H1 (cell line): ENCODE data around the gene NCAM1. TPM values are rescaled to one million over a fixed set of nuclear protein-coding genes. Genes with fewer than 3 reads are reported as not detected.

Experiments
- CTCF ChIA-PET: fragments of 300-600 bp; sonication (Branson Sonifier 250); formaldehyde crosslinking; loops from one replicate; lab custom pipeline; 2021; ENCODE audit not compliant: partially characterized antibody; lab: Charles Lee
- POLR2A ChIA-PET: fragments of 300-600 bp; sonication (Branson Sonifier 250); formaldehyde crosslinking; loops from one replicate; lab custom pipeline; 2021; ENCODE audit warnings: inconsistent platforms; ENCODE audit not compliant: partially characterized antibody; lab: Charles Lee
- DNase-seq, 2 experiments: peaks; one replicate each; pipeline versions ENCODE4 v3.0.0 to v3.0.0-alpha.2; 2010 to 2022; ENCODE audit warnings: low spot score in 2 of 2, low read depth in 1 of 2, mixed read lengths in 1 of 2
- FAIRE-seq: peaks from 2 replicates; lab custom pipeline; 2011; peaks lifted over from hg19 to GRCh38; lab: Jason Lieb, UNC
- H2AFZ ChIP-seq: 2 replicates; pipeline ENCODE4 v1.8.1; 2012; ENCODE audit warnings: low read length, inconsistent platforms
- H2AK5ac ChIP-seq: 2 replicates; pipeline ENCODE4 v1.6.1; 2013; ENCODE audit warnings: low read depth, low read length
- H2BK120ac ChIP-seq: replicated peaks from 2 replicates; pipeline ENCODE3; 2013; ENCODE audit warnings: low read depth, low read length, inconsistent platforms
- H2BK12ac ChIP-seq: 2 replicates; pipeline ENCODE4 v1.6.1; 2013; ENCODE audit warnings: low read depth, low read length
- H2BK15ac ChIP-seq: 2 replicates; pipeline ENCODE4 v1.6.1; 2013; ENCODE audit warnings: low read length
- H2BK20ac ChIP-seq: 2 replicates; pipeline ENCODE4 v1.6.1; 2013; ENCODE audit warnings: low read length
- H2BK5ac ChIP-seq: 2 replicates; pipeline ENCODE4 v1.6.1; 2013; ENCODE audit warnings: low read depth, low read length
- H3K14ac ChIP-seq: 2 replicates; pipeline ENCODE4 v1.6.1; 2013; ENCODE audit warnings: inconsistent platforms; ENCODE audit not compliant: insufficient read length
- H3K18ac ChIP-seq: 2 replicates; pipeline ENCODE4 v1.6.1; 2013; ENCODE audit warnings: low read length; ENCODE audit errors: extremely low read depth
- H3K23ac ChIP-seq: 2 replicates; pipeline ENCODE4 v1.6.1; 2013; ENCODE audit warnings: inconsistent platforms; ENCODE audit not compliant: insufficient read length
- H3K23me2 ChIP-seq: 2 replicates; pipeline ENCODE4 v1.6.1; 2013; ENCODE audit warnings: low read depth, low read length
- H3K27ac ChIP-seq: 2 replicates; pipeline ENCODE4 v1.6.1; 2011; ENCODE audit warnings: low read depth, low read length, inconsistent platforms
- H3K27me3 ChIP-seq, 4 experiments: replicated peaks in 1 of 4; 1 replicate in 1 of 4; 2 replicates in 3 of 4; pipeline versions ENCODE4 v1.6.1 to v1.8.1; 2011 to 2013; ENCODE audit warnings: low read length in 3 of 4, mild to moderate bottlenecking in 3 of 4, inconsistent platforms in 2 of 4, mixed read lengths in 2 of 4, moderate library complexity in 1 of 4; ENCODE audit not compliant: control insufficient read depth in 3 of 4, insufficient read depth in 3 of 4; ENCODE audit errors: extremely low read depth in 1 of 4
- H3K36me3 ChIP-seq, 4 experiments: 2 replicates each; pipeline versions ENCODE4 v1.6.1 to v1.8.1; 2011 to 2013; ENCODE audit warnings: mild to moderate bottlenecking in 4 of 4, low read length in 3 of 4, moderate library complexity in 2 of 4, control low read depth in 1 of 4, inconsistent platforms in 1 of 4; ENCODE audit not compliant: insufficient read depth in 4 of 4, control insufficient read depth in 2 of 4
- H3K4ac ChIP-seq: replicated peaks from 2 replicates; pipeline ENCODE3; 2013; ENCODE audit warnings: low read length, low read depth, mixed read lengths, inconsistent platforms; ENCODE audit not compliant: insufficient read length
- H3K4me1 ChIP-seq, 4 experiments: replicated peaks in 1 of 4; 1 replicate in 1 of 4; 2 replicates in 3 of 4; pipeline versions ENCODE4 v1.6.1 to v1.8.1; 2011 to 2013; ENCODE audit warnings: low read length in 3 of 4, inconsistent platforms in 2 of 4, mixed read lengths in 1 of 4; ENCODE audit not compliant: insufficient read depth in 4 of 4, control insufficient read depth in 3 of 4
- H3K4me2 ChIP-seq, 2 experiments: 2 replicates each; pipeline versions ENCODE4 v1.6.1 to v1.8.1; 2011 to 2013; ENCODE audit warnings: low read depth in 2 of 2, low read length in 2 of 2, control low read depth in 1 of 2, inconsistent platforms in 1 of 2, mild to moderate bottlenecking in 1 of 2; ENCODE audit not compliant: insufficient read depth in 1 of 2
- H3K4me3 ChIP-seq, 4 experiments: fragments of 200-600, 300-600 bp in 1 of 4; sonication (generic), shearing (Covaris generic), sonication (Bioruptor Twin) in 1 of 4; 2 replicates each; pipeline versions ENCODE4 v1.5.1 to v1.8.1; 2011 to 2016; ENCODE audit warnings: low read length in 4 of 4, low read depth in 3 of 4, control low read depth in 2 of 4, inconsistent platforms in 2 of 4, mild to moderate bottlenecking in 2 of 4, mixed read lengths in 1 of 4, moderate library complexity in 1 of 4; ENCODE audit not compliant: insufficient read depth in 2 of 4; ENCODE audit errors: extremely low read depth in 1 of 4
- H3K56ac ChIP-seq: replicated peaks from 2 replicates; pipeline ENCODE3; 2013; ENCODE audit warnings: low read depth, mild to moderate bottlenecking, mixed read lengths, low read length, inconsistent platforms; ENCODE audit not compliant: insufficient read length
- H3K79me1 ChIP-seq: 2 replicates; pipeline ENCODE4 v1.6.1; 2013; ENCODE audit warnings: low read depth, low read length, control low read depth
- H3K79me2 ChIP-seq, 2 experiments: 2 replicates each; pipeline versions ENCODE4 v1.6.1 to v1.8.1; 2012 to 2013; ENCODE audit warnings: low read length in 2 of 2, mild to moderate bottlenecking in 2 of 2, inconsistent platforms in 1 of 2; ENCODE audit not compliant: insufficient read depth in 2 of 2, control insufficient read depth in 1 of 2
- H3K9ac ChIP-seq, 4 experiments: replicated peaks in 1 of 4; 1 replicate in 1 of 4; 2 replicates in 3 of 4; pipeline versions ENCODE4 v1.6.1 to v1.8.1; 2011 to 2013; ENCODE audit warnings: low read depth in 3 of 4, low read length in 3 of 4, control low read depth in 2 of 4, mild to moderate bottlenecking in 2 of 4, moderate library complexity in 2 of 4, inconsistent platforms in 1 of 4; ENCODE audit errors: extremely low read depth in 1 of 4
- H3K9me3 ChIP-seq, 2 experiments: 2 replicates each; pipeline versions ENCODE4 v1.6.1 to v1.8.1; 2012 to 2013; ENCODE audit warnings: mild to moderate bottlenecking in 2 of 2, moderate library complexity in 2 of 2, control low read depth in 1 of 2, inconsistent platforms in 1 of 2, low read depth in 1 of 2, low read length in 1 of 2, mixed read lengths in 1 of 2; ENCODE audit not compliant: insufficient read depth in 2 of 2
- H4K20me1 ChIP-seq, 2 experiments: replicated peaks in 1 of 2; 2 replicates each; pipeline versions ENCODE3 to v1.8.1; 2011 to 2013; ENCODE audit warnings: inconsistent platforms in 2 of 2, low read length in 2 of 2, mild to moderate bottlenecking in 1 of 2; ENCODE audit not compliant: insufficient read depth in 2 of 2, control insufficient read depth in 1 of 2
- H4K5ac ChIP-seq: 2 replicates; pipeline ENCODE4 v1.6.1; 2013; ENCODE audit warnings: low read length, low read depth, mixed read lengths, inconsistent platforms; ENCODE audit not compliant: insufficient read length
- H4K8ac ChIP-seq: 2 replicates; pipeline ENCODE4 v1.8.0; 2013; ENCODE audit warnings: mild to moderate bottlenecking, moderate library complexity, low read length, inconsistent platforms; ENCODE audit not compliant: insufficient read depth; ENCODE audit errors: extremely low read depth
- H4K91ac ChIP-seq: replicated peaks from 2 replicates; pipeline ENCODE3; 2013; ENCODE audit warnings: low read length, mixed read lengths, inconsistent platforms; ENCODE audit not compliant: insufficient read length
- CBX5 ChIP-seq: fragments of 300-800, 300-1000 bp; sonication (generic); IDR thresholded peaks from 2 replicates; pipeline ENCODE4 v1.7.1; 2016; ENCODE audit warnings: antibody characterized with exemption, low read length, low read depth
- CREB1 ChIP-seq: IDR thresholded peaks from 2 replicates; pipeline ENCODE4 v1.6.1; 2012; ENCODE audit warnings: inconsistent platforms
- E2F6 ChIP-seq: IDR thresholded peaks from 2 replicates; pipeline ENCODE4 v1.6.1; 2012; ENCODE audit warnings: inconsistent platforms
- GABPA ChIP-seq: IDR thresholded peaks from 2 replicates; pipeline ENCODE4 v1.6.1; 2011; ENCODE audit warnings: mild to moderate bottlenecking, low read length, moderate library complexity, borderline replicate concordance; ENCODE audit not compliant: insufficient read depth
- HDAC2 ChIP-seq, 2 experiments: fragments of 300-600 bp in 1 of 2; sonication (generic) in 1 of 2; IDR thresholded peaks; 2 replicates each; pipeline ENCODE4 v1.6.1; 2011 to 2012; ENCODE audit warnings: low read depth in 2 of 2, low read length in 2 of 2, mild to moderate bottlenecking in 2 of 2, moderate library complexity in 2 of 2, borderline replicate concordance in 1 of 2, inconsistent platforms in 1 of 2
- HDAC6 ChIP-seq: IDR thresholded peaks from one replicate; pipeline ENCODE4 v1.7.1; 2012; ENCODE audit warnings: low read depth, mild to moderate bottlenecking, inconsistent platforms, low read length, moderate library complexity
- JUN ChIP-seq: IDR thresholded peaks from 2 replicates; pipeline ENCODE4 v1.6.1; 2011; ENCODE audit warnings: low read depth, mild to moderate bottlenecking, improper control_type of control experiment, low read length
- MAFK ChIP-seq: IDR thresholded peaks from 2 replicates; pipeline ENCODE4 v1.6.1; 2012; ENCODE audit warnings: low read depth, mild to moderate bottlenecking, improper control_type of control experiment, low read length
- SAP30 ChIP-seq: fragments of 300-600 bp; sonication (generic); IDR thresholded peaks from 2 replicates; pipeline ENCODE4 v1.7.1; 2012; ENCODE audit warnings: low read length, moderate library complexity, mild to moderate bottlenecking, inconsistent platforms; ENCODE audit not compliant: insufficient read depth, insufficient replicate concordance
- SIN3A ChIP-seq, 2 experiments: IDR thresholded peaks in 1 of 2; conservative IDR thresholded peaks in 1 of 2; 2 replicates each; pipeline ENCODE4 v1.6.1; 2011 to 2012; ENCODE audit warnings: low read length in 2 of 2, improper control_type of control experiment in 1 of 2, low read depth in 1 of 2, mild to moderate bottlenecking in 1 of 2
- SIX5 ChIP-seq: IDR thresholded peaks from 2 replicates; pipeline ENCODE4 v1.6.1; 2011; ENCODE audit warnings: mild to moderate bottlenecking, low read depth, low read length
- ZNF274 ChIP-seq: IDR thresholded peaks from 2 replicates; pipeline ENCODE4 v1.7.0; 2012; ENCODE audit warnings: low read length, borderline replicate concordance; ENCODE audit errors: extremely low read depth
- WGBS, 2 experiments: shearing (Covaris generic) in 1 of 2; methylation state at CpG; one replicate each; pipeline versions ENCODE4 v1.1.6 to v1.1.7; 2013 to 2015; ENCODE audit warnings: low lambda C conversion rate in 2 of 2, mixed read lengths in 2 of 2, inconsistent platforms in 1 of 2, low coverage in 1 of 2, missing lambda C conversion rate in 1 of 2; ENCODE audit not compliant: insufficient replicate concordance in 2 of 2, insufficient coverage in 1 of 2, insufficient read length in 1 of 2; ENCODE audit errors: extremely low coverage in 1 of 2, missing lambda C conversion rate in 1 of 2; 5-methylcytosine and 5-hydroxymethylcytosine counted together
- polyA plus RNA-seq, 7 experiments: library from polyadenylated mRNA; depleted of rRNA in 3 of 7; stranded (reverse) in 5 of 7; unstranded in 2 of 7; fragments of >200 nt in 5 of 7; fragments of 200-250 nt in 2 of 7; gene quantifications; 1 replicate in 5 of 7; 2 replicates in 1 of 7; 4 replicates in 1 of 7; pipeline versions ENCODE4 v1.2.1 to v1.2.3, GENCODE V29; 2011 to 2013; ENCODE audit warnings: missing spikeins in 2 of 7, mixed read lengths in 2 of 7
- total RNA-seq: library from RNA; stranded (reverse); fragmentation: NEBNext Ultra II Directional; extraction: Animal tissue kit (Norgen Biotek cat#: 25700); gene quantifications from 2 replicates; pipeline ENCODE4 v1.2.1, GENCODE V29; 2021
- TF ChIP-seq, protein P1 (sequence below): IDR thresholded peaks from 2 replicates; pipeline ENCODE4 v1.6.1; 2012; ENCODE audit warnings: inconsistent platforms

Gene NCAM1
- total and polyA plus RNA-seq, 2 of the 8 experiments (the other 6 are each of a cell fraction or from before 2014, with no cell fraction given), result 3.1 to 4.3 TPM

- H3K79me2 ChIP-seq, result no peaks in the 10 kb centered on the region
- no peak overlapping the region for H2AFZ ChIP-seq
- H3K4me3 ChIP-seq, result no peak overlapping the region
- no peak overlapping the region for H4K5ac ChIP-seq
- no peaks in the 10 kb centered on the region for H3K23me2 ChIP-seq
- no peak overlapping the region for H2BK120ac ChIP-seq
- no peak for DNase-seq
- no peaks in the 10 kb centered on the region for H3K27me3 ChIP-seq
- no peak overlapping the region for H2BK12ac ChIP-seq
- H2AK5ac ChIP-seq, result no peak overlapping the region
- no peak overlapping the region for H2BK20ac ChIP-seq
- POLR2A ChIA-PET, result no interaction called here
- no peak overlapping the region for H2BK15ac ChIP-seq
- H4K20me1 ChIP-seq, result no peaks in the 10 kb centered on the region
- no peak overlapping the region for H3K27ac ChIP-seq
- no peaks in the 10 kb centered on the region for H3K4me1 ChIP-seq
- no peak overlapping the region for H3K18ac ChIP-seq
- no peak overlapping the region for H3K23ac ChIP-seq
- CTCF ChIA-PET, result interaction anchor here (0.8 to 1.0 kb wide), 3 partner anchors 9 to 407 kb away, joined by 3 to 4 read pairs (median 3); no protein-coding TSS in a partner anchor
- H3K36me3 ChIP-seq, result no peaks in the 10 kb centered on the region
- no peak overlapping the region for H3K4me2 ChIP-seq
- H3K9me3 ChIP-seq, result no peaks in the 10 kb centered on the region
- H3K14ac ChIP-seq, result no peak overlapping the region
- H3K79me1 ChIP-seq, result no peaks in the 10 kb centered on the region
- H4K91ac ChIP-seq, result no peak overlapping the region
- H3K4ac ChIP-seq, result no peak overlapping the region
- WGBS, 2 experiments, result 66% methylated on average over 5 of the region's 5 CpGs; no CpG with 5 or more reads in 1 of the 2 experiments
- no peak for FAIRE-seq
- no peak overlapping the region for H3K56ac ChIP-seq
- H3K9ac ChIP-seq, result no peak overlapping the region
- no peak overlapping the region for H4K8ac ChIP-seq
- H2BK5ac ChIP-seq, result no peak overlapping the region
- TF ChIP-seq SIN3A (conservative IDR thresholded peaks at IDR 0.05 in 1 of 2, IDR thresholded peaks at IDR 0.05 in 1 of 2; ENCODE audit: low read depth in 1 of 2, low read length in 2 of 2) (no peak), MAFK (no peak), ZNF274 (no peak), E2F6 (no peak), GABPA (no peak), CBX5 (no peak), HDAC2 (IDR thresholded peaks at IDR 0.05; ENCODE audit: borderline replicate concordance in 1 of 2, low read depth in 2 of 2, low read length in 2 of 2) (no peak), SAP30 (no peak), HDAC6 (no peak), JUN (no peak), SIX5 (no peak), CREB1 (no peak)
- TF ChIP-seq, protein P1, sequence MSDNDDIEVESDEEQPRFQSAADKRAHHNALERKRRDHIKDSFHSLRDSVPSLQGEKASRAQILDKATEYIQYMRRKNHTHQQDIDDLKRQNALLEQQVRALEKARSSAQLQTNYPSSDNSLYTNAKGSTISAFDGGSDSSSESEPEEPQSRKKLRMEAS, result no peak
These were observed 311.1 kb downstream of the NCAM1 start for GRCh38 chr11:113272281-113272680.
